GM12878 (cell line): ENCODE results near the gene IL17RE. TPM values are rescaled to one million over a fixed set of nuclear protein-coding genes. Genes with fewer than 3 reads are reported as not detected.

Experiments
- ATAC-seq: fragments of 200-7000 bp; cut with Tn5 transposase; 3 replicates; pipeline ENCODE4 v1.9.1; 2020; ENCODE audit warnings: mild to moderate bottlenecking, moderate library complexity
- BruUV-seq: library from RNA; stranded (reverse); fragments of 400-500 nt; replicated peaks from 2 replicates; lab custom pipeline; 2021; lab: Mats Ljungman, UMichigan
- CTCF ChIA-PET: fragments of 300-600 bp; sonication (Branson Sonifier 250); formaldehyde crosslinking; extraction: SDS; loops from one replicate; lab custom pipeline; 2021; ENCODE audit warnings: inconsistent platforms; lab: Yijun Ruan, JAX
- POLR2A ChIA-PET: fragments of 350-600 bp; formaldehyde crosslinking; extraction: SDS; loops from one replicate; lab custom pipeline; 2021; ENCODE audit warnings: inconsistent platforms; lab: Charles Lee
- RAD21 ChIA-PET: fragments of 300-600 bp; sonication (Branson Sonifier 250); formaldehyde crosslinking; loops from one replicate; lab custom pipeline; 2023; ENCODE audit warnings: antibody characterized with exemption; ENCODE audit not compliant: unreplicated experiment; lab: Charles Lee
- SMC1A ChIA-PET: fragments of 300-600 bp; sonication (Branson Sonifier 250); formaldehyde crosslinking; loops from one replicate; lab custom pipeline; 2023; ENCODE audit not compliant: unreplicated experiment, uncharacterized antibody; lab: Charles Lee
- DNase-seq: peaks from one replicate; pipeline ENCODE4 v3.0.0-alpha.2; 2011; ENCODE audit warnings: low read depth, low spot score
- FAIRE-seq: peaks from 3 replicates; lab custom pipeline; 2011; peaks lifted over from hg19 to GRCh38; lab: Jason Lieb, UNC
- H2AFZ ChIP-seq: 2 replicates; pipeline ENCODE4 v1.6.0; 2011; ENCODE audit warnings: low read depth, low read length, control low read depth; ENCODE audit not compliant: control insufficient read depth
- H3K27ac ChIP-seq: 2 replicates; pipeline ENCODE4 v1.5.1; 2011; ENCODE audit warnings: control low read depth; ENCODE audit not compliant: control insufficient read depth, insufficient read depth
- H3K27me3 ChIP-seq, 2 experiments: replicated peaks in 1 of 2; 2 replicates each; pipeline versions ENCODE4 v1.6.0 to v1.6.1; 2011; ENCODE audit warnings: low read length in 1 of 2; ENCODE audit not compliant: control insufficient read depth in 2 of 2, insufficient read depth in 2 of 2
- H3K36me3 ChIP-seq, 2 experiments: 2 replicates each; pipeline ENCODE4 v1.5.1; 2011; ENCODE audit warnings: low read length in 1 of 2; ENCODE audit not compliant: control insufficient read depth in 2 of 2, insufficient read depth in 2 of 2
- H3K4me1 ChIP-seq: 2 replicates; pipeline ENCODE4 v1.6.1; 2011; ENCODE audit warnings: mild to moderate bottlenecking, low read length, moderate library complexity, mixed read lengths; ENCODE audit not compliant: control insufficient read depth, insufficient read depth
- H3K4me2 ChIP-seq: 2 replicates; pipeline ENCODE4 v1.6.0; 2011; ENCODE audit warnings: control low read depth; ENCODE audit not compliant: control insufficient read depth, insufficient read depth
- H3K4me3 ChIP-seq: fragments of 200-600 bp; sonication (generic); 2 replicates; pipeline ENCODE4 v1.5.1; 2016
- H3K79me2 ChIP-seq: 2 replicates; pipeline ENCODE4 v1.6.0; 2011; ENCODE audit warnings: low read length; ENCODE audit not compliant: control insufficient read depth, insufficient read depth
- H3K9ac ChIP-seq: 2 replicates; pipeline ENCODE4 v1.8.0; 2011; ENCODE audit warnings: low read length, control low read depth, mixed read lengths; ENCODE audit not compliant: control insufficient read depth, insufficient read depth
- H3K9me3 ChIP-seq: replicated peaks from 3 replicates; pipeline ENCODE4 v1.5.1; 2011; ENCODE audit warnings: mild to moderate bottlenecking, low read length; ENCODE audit not compliant: control insufficient read depth, insufficient read depth
- H4K20me1 ChIP-seq: 2 replicates; pipeline ENCODE4 v1.6.0; 2011; ENCODE audit not compliant: control insufficient read depth, insufficient read depth
- BHLHE40 ChIP-seq, 2 experiments: fragments of 450-650 bp in 1 of 2; IDR thresholded peaks; 2 replicates each; pipeline ENCODE4 v1.6.1; 2011 to 2017; ENCODE audit warnings: low read depth in 2 of 2, borderline replicate concordance in 1 of 2, improper control_type of control experiment in 1 of 2, low read length in 1 of 2, mild to moderate bottlenecking in 1 of 2
- BMI1 ChIP-seq: fragments of 450-650 bp; IDR thresholded peaks from 2 replicates; pipeline ENCODE4 v1.6.1; 2016; ENCODE audit warnings: mild to moderate bottlenecking, moderate library complexity, borderline replicate concordance
- E2F4 ChIP-seq: IDR thresholded peaks from 2 replicates; pipeline ENCODE4 v1.6.1; 2012; ENCODE audit warnings: low read depth, low read length, improper control_type of control experiment
- ESRRA ChIP-seq: IDR thresholded peaks from 2 replicates; pipeline ENCODE4 v1.6.1; 2012; ENCODE audit warnings: mild to moderate bottlenecking, low read length, improper control_type of control experiment
- ETV6 ChIP-seq, 2 experiments: fragments of 450-650 bp in 1 of 2; IDR thresholded peaks in 1 of 2; conservative IDR thresholded peaks in 1 of 2; 2 replicates each; pipeline ENCODE4 v1.6.1; 2014; ENCODE audit warnings: antibody characterized with exemption in 1 of 2, borderline replicate concordance in 1 of 2, low read depth in 1 of 2, mild to moderate bottlenecking in 1 of 2, moderate library complexity in 1 of 2
- MLLT1 ChIP-seq: fragments of 450-650 bp; IDR thresholded peaks from 2 replicates; pipeline ENCODE4 v1.6.1; 2016; ENCODE audit warnings: mild to moderate bottlenecking
- NR2C2 ChIP-seq: IDR thresholded peaks from 2 replicates; pipeline ENCODE4 v1.6.1; 2011; ENCODE audit warnings: borderline replicate concordance, low read depth; ENCODE audit not compliant: control insufficient read depth, insufficient read length
- WGBS: methylation state at CpG from one replicate; pipeline ENCODE4 v1.1.6; 2016; ENCODE audit warnings: low lambda C conversion rate; ENCODE audit not compliant: insufficient replicate concordance, insufficient coverage; ENCODE audit errors: missing lambda C conversion rate; 5-methylcytosine and 5-hydroxymethylcytosine counted together
- in situ Hi-C: fragments of 300-500 bp; cut with MboI; formaldehyde crosslinking; loops from 9 replicates; pipeline ENCODE4 v1.14.3; 2018; ENCODE audit warnings: mixed read lengths
- intact Hi-C: fragments of 100-400 bp; cut with micrococcal nuclease; formaldehyde crosslinking; loops from one replicate; pipeline ENCODE4 v1.14.2; 2022; ENCODE audit not compliant: unreplicated experiment
- polyA plus RNA-seq, 11 experiments: library from polyadenylated mRNA; depleted of rRNA in 4 of 11; unstranded in 6 of 11; stranded (reverse) in 5 of 11; fragments of >200 nt; fragmentation: Nextera tagmentation in 4 of 11; fragmentation: Illumina TruSeq in 1 of 11; extraction: Ambion mirVana in 4 of 11; extraction: Trizol in 1 of 11; gene quantifications; 1 replicate in 1 of 11; 2 replicates in 10 of 11; pipeline versions ENCODE4 v1.2.1 to v1.2.3, GENCODE V29; 2011 to 2016; ENCODE audit warnings: inconsistent platforms in 2 of 11, missing spikeins in 2 of 11, low read depth in 1 of 11
- total RNA-seq, 4 experiments: library from RNA; depleted of rRNA in 3 of 4; stranded (reverse); fragments of >200 nt in 3 of 4; fragmentation: Illumina TruSeq in 1 of 4; extraction: Trizol in 1 of 4; gene quantifications; 2 replicates each; pipeline versions ENCODE4 v1.2.1 to v1.2.3, GENCODE V29; 2013 to 2021
- TF ChIP-seq, protein P1 (sequence below): fragments of 450-650 bp; conservative IDR thresholded peaks from 2 replicates; pipeline ENCODE4 v1.6.1; 2017; ENCODE audit warnings: mild to moderate bottlenecking, moderate library complexity
- TF ChIP-seq, protein P2 (sequence below): IDR thresholded peaks from 2 replicates; pipeline ENCODE4 v1.6.1; 2012; ENCODE audit warnings: low read length, inconsistent platforms

IL17RE gene
- total and polyA plus RNA-seq, 10 of the 15 experiments (the other 5 are each of a cell fraction or from before 2014, with no cell fraction given) = 0.04 to 0.51 (median 0.12) TPM; not detected in 2

- no peak for TF ChIP-seq ESRRA
- no peak for TF ChIP-seq ETV6 (conservative IDR thresholded peaks at IDR 0.05 in 1 of 2, IDR thresholded peaks at IDR 0.05 in 1 of 2; ENCODE audit: borderline replicate concordance in 1 of 2, low read depth in 1 of 2)
- TF ChIP-seq BMI1 = no peak
- TF ChIP-seq, protein P1, sequence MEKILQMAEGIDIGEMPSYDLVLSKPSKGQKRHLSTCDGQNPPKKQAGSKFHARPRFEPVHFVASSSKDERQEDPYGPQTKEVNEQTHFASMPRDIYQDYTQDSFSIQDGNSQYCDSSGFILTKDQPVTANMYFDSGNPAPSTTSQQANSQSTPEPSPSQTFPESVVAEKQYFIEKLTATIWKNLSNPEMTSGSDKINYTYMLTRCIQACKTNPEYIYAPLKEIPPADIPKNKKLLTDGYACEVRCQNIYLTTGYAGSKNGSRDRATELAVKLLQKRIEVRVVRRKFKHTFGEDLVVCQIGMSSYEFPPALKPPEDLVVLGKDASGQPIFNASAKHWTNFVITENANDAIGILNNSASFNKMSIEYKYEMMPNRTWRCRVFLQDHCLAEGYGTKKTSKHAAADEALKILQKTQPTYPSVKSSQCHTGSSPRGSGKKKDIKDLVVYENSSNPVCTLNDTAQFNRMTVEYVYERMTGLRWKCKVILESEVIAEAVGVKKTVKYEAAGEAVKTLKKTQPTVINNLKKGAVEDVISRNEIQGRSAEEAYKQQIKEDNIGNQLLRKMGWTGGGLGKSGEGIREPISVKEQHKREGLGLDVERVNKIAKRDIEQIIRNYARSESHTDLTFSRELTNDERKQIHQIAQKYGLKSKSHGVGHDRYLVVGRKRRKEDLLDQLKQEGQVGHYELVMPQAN = no peak
- no peak for TF ChIP-seq E2F4
- TF ChIP-seq MLLT1 = no peak
- no peak for TF ChIP-seq BHLHE40 (IDR thresholded peaks at IDR 0.05; ENCODE audit: borderline replicate concordance in 1 of 2, low read depth in 2 of 2, low read length in 1 of 2)
- no peak for TF ChIP-seq NR2C2
- TF ChIP-seq, protein P2, sequence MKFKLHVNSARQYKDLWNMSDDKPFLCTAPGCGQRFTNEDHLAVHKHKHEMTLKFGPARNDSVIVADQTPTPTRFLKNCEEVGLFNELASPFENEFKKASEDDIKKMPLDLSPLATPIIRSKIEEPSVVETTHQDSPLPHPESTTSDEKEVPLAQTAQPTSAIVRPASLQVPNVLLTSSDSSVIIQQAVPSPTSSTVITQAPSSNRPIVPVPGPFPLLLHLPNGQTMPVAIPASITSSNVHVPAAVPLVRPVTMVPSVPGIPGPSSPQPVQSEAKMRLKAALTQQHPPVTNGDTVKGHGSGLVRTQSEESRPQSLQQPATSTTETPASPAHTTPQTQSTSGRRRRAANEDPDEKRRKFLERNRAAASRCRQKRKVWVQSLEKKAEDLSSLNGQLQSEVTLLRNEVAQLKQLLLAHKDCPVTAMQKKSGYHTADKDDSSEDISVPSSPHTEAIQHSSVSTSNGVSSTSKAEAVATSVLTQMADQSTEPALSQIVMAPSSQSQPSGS = no peak
- FAIRE-seq = no peak
- H3K27ac ChIP-seq = no peak overlapping the region
- ATAC-seq = no peak
- peaks cover 0 to 2% of the 10 kb centered on the region in 2 experiments; a peak in 1 of 4 replicates for H3K27me3 ChIP-seq
- no peaks in the 10 kb centered on the region for H3K9me3 ChIP-seq
- 81% methylated on average over 7 of the region's 7 CpGs for WGBS
- peaks cover 10% of the 10 kb centered on the region for H3K4me1 ChIP-seq
- H3K79me2 ChIP-seq = no peaks in the 10 kb centered on the region
- CTCF ChIA-PET = interaction anchor here (1.0 to 4.4 kb wide), 2 partner anchors 17 to 27 kb away, joined by 3 to 31 read pairs; partner anchors contain the start of gene CRELD1
- H3K4me2 ChIP-seq = peak overlapping the region; percentile 21
- RAD21 ChIA-PET = interaction anchor here (1.2 kb wide), 1 partner anchor 17 kb away, joined by 5 read pairs; the partner anchor contains the start of gene CRELD1
- POLR2A ChIA-PET = interaction anchor here (1.1 kb wide), 1 partner anchor 19 kb away, joined by 3 read pairs; no protein-coding TSS in a partner anchor
- no peaks in the 10 kb centered on the region for H3K36me3 ChIP-seq
- no peaks in the 10 kb centered on the region for H4K20me1 ChIP-seq
- BruUV-seq = no TSS peak
- H3K4me3 ChIP-seq = no peak overlapping the region
- SMC1A ChIA-PET = interaction anchor here (0.5 kb wide), 1 partner anchor 16 kb away, joined by 3 read pairs; no protein-coding TSS in a partner anchor
- H2AFZ ChIP-seq = no peak overlapping the region; the same call in 1 of the 2 replicates
- DNase-seq = no peak
- in situ Hi-C loops (no loop called here), intact Hi-C loops (no loop called here)
- H3K9ac ChIP-seq = no peak overlapping the region
These were observed 13.7 kb downstream of the IL17RE start for GRCh38 chr3:9916346-9916733.
